Gastroesophageal sphincter (tissue), 4 donors: ENCODE results near the gene TRMT61A. TPM values are rescaled to one million over a fixed set of nuclear protein-coding genes. Genes with fewer than 3 reads are reported as not detected.

Source experiments
- ATAC-seq: fragments of 150-250 bp; one replicate; pipeline ENCODE4 v1.9.1; 2016; ENCODE audit warnings: mild to moderate bottlenecking, moderate library complexity
- H3K27ac ChIP-seq, 4 donors: fragments of 200-600 bp; sonication (generic) in 3 of 4; 1 replicate in 3 of 4; 2 replicates in 1 of 4; pipeline ENCODE4 v1.5.1; 2016 to 2019
- H3K27me3 ChIP-seq: fragments of 200-600 bp; sonication (generic); one replicate; pipeline ENCODE4 v1.5.1; 2019
- H3K36me3 ChIP-seq, 2 donors: fragments of 200-600 bp; sonication (generic); one replicate each; pipeline ENCODE4 v1.5.1; 2019; ENCODE audit warnings: control low read depth in 1 of 2
- H3K4me1 ChIP-seq, 3 donors: fragments of 200-600 bp; sonication (generic); 1 replicate in 2 of 3; 2 replicates in 1 of 3; pipeline ENCODE4 v1.5.1; 2016 to 2019; ENCODE audit warnings: control low read depth in 2 of 3
- H3K4me3 ChIP-seq, 2 donors: fragments of 200-600 bp; sonication (generic); one replicate each; pipeline ENCODE4 v1.5.1; 2019; ENCODE audit warnings: mild to moderate bottlenecking in 1 of 2, moderate library complexity in 1 of 2
- H3K9me3 ChIP-seq, 3 donors: fragments of 200-600 bp; sonication (generic); one replicate each; pipeline ENCODE4 v1.5.1; 2017 to 2019; ENCODE audit warnings: control low read depth in 2 of 3
- CTCF ChIP-seq, 4 experiments: fragments of 200-600 bp in 2 of 4; fragments of 450-650 bp in 2 of 4; sonication (generic) in 1 of 4; IDR thresholded peaks; one replicate each; pipeline ENCODE4 v1.5.1; 2017 to 2019; ENCODE audit warnings: antibody characterized with exemption in 4 of 4, mild to moderate bottlenecking in 2 of 4, moderate library complexity in 2 of 4
- EP300 ChIP-seq: sonication (generic); formaldehyde crosslinking; IDR thresholded peaks from one replicate; pipeline ENCODE4 v1.6.1; 2017; ENCODE audit warnings: antibody characterized with exemption, mild to moderate bottlenecking
- POLR2A ChIP-seq, 2 donors: fragments of 450-650 bp; IDR thresholded peaks; one replicate each; pipeline ENCODE4 v1.6.1; 2017; ENCODE audit warnings: antibody characterized with exemption in 2 of 2, mild to moderate bottlenecking in 2 of 2, moderate library complexity in 1 of 2
- POLR2AphosphoS5 ChIP-seq: sonication (generic); formaldehyde crosslinking; IDR thresholded peaks from one replicate; pipeline ENCODE4 v1.6.1; 2017; ENCODE audit warnings: antibody characterized with exemption
- WGBS, 2 donors: methylation state at CpG; one replicate each; pipeline ENCODE4 v1.1.5; 2018; ENCODE audit warnings: low coverage in 1 of 2; 5-methylcytosine and 5-hydroxymethylcytosine counted together
- total RNA-seq, 4 donors: library from RNA; depleted of rRNA; stranded (reverse); fragments of >200 nt; gene quantifications; one replicate each; pipeline ENCODE4 v1.1.0, GENCODE V29; 2016

The TRMT61A gene
- total RNA-seq, 4 donors from 2014 or later: 22.5 to 45.2 (median 30.9) TPM

- peak; percentile 66 for ATAC-seq
- peaks cover 0 to 14% of the 10 kb centered on the region in 2 donors for H3K36me3 ChIP-seq
- H3K27ac ChIP-seq: peak overlapping the region; percentile 97 to 99 (median 98)
- H3K4me3 ChIP-seq: peak overlapping the region; percentile 84 to 93
- H3K27me3 ChIP-seq: no peaks in the 10 kb centered on the region
- 0% methylated on average over 3 of the region's 77 CpGs; no CpG with 5 or more reads in 1 of the 2 donors for WGBS, 2 donors
- peaks cover 0 to 80% (median 37%) of the 10 kb centered on the region in 3 donors for H3K4me1 ChIP-seq
- H3K9me3 ChIP-seq: no peaks in the 10 kb centered on the region
- TF ChIP-seq POLR2A (IDR thresholded peaks at IDR 0.05) (peak; percentile 12 to 21), EP300 (no peak), CTCF (IDR thresholded peaks at IDR 0.05) (no peak)
Observed at GRCh38 chr14:103521438-103521950, 7.5 kb upstream of the TRMT61A start.

GRCh38 chr14:103521951-103522563, 6.9 kb upstream of the TRMT61A start:
- H3K4me1 ChIP-seq: peaks cover 0 to 84% (median 37%) of the 10 kb centered on the region in 3 donors

GRCh38 chr14:103522649-103523574, 6.1 kb upstream of the TRMT61A start, which contains the start of gene CKB:
Gene CKB, minus strand, starts transcription at chr14:103522830. Its CDS starts 337 bp downstream, at chr14:103522493.
- peak; percentile 63 for ATAC-seq
- 15 to 80% methylated on average over 1 to 3 of the region's 107 CpGs for WGBS, 2 donors
- H3K4me1 ChIP-seq: peaks cover 0 to 86% (median 41%) of the 10 kb centered on the region in 3 donors

More at GRCh38 chr14:103521951-103522563, 6.9 kb upstream of the TRMT61A start:
- H3K36me3 ChIP-seq: peaks cover 0 to 14% of the 10 kb centered on the region in 2 donors
- H3K9me3 ChIP-seq: no peaks in the 10 kb centered on the region
- H3K4me3 ChIP-seq: peak overlapping the region; percentile 84 to 93
- peak overlapping the region; percentile 97 to 99 (median 98) for H3K27ac ChIP-seq
- WGBS, 2 donors: no CpG with 5 or more reads among the region's 74 CpGs
- no peaks in the 10 kb centered on the region for H3K27me3 ChIP-seq
- TF ChIP-seq EP300: no peak
- TF ChIP-seq POLR2A (IDR thresholded peaks at IDR 0.05): no peak
- no peak for TF ChIP-seq CTCF (IDR thresholded peaks at IDR 0.05)
- TF ChIP-seq POLR2AphosphoS5: no peak
- no peak for ATAC-seq

GRCh38 chr14:103523575-103523954, 5.4 kb upstream of the TRMT61A start:
- ATAC-seq: no peak
- TF ChIP-seq POLR2A (IDR thresholded peaks at IDR 0.05): no peak
- TF ChIP-seq POLR2AphosphoS5: no peak
- TF ChIP-seq EP300: no peak
- no peak for TF ChIP-seq CTCF (IDR thresholded peaks at IDR 0.05)
- H3K4me3 ChIP-seq: no peak overlapping the region
- peaks cover 0 to 86% (median 42%) of the 10 kb centered on the region in 3 donors for H3K4me1 ChIP-seq
- H3K27ac ChIP-seq: peak overlapping the region in 3 of 4 donors; percentile 97 to 99 (median 99)
- WGBS, 2 donors: 30 to 56% methylated on average over 10 of the region's 10 CpGs
- no peaks in the 10 kb centered on the region for H3K9me3 ChIP-seq
- no peaks in the 10 kb centered on the region for H3K27me3 ChIP-seq
- peaks cover 0 to 14% of the 10 kb centered on the region in 2 donors for H3K36me3 ChIP-seq

More at GRCh38 chr14:103522649-103523574, 6.1 kb upstream of the TRMT61A start, which contains the start of gene CKB:
- Histone ChIP-seq H3K27ac (peak within 1 kb of the TSS; percentile 97 to 99 (median 98)), H3K4me3 (peak within 1 kb of the TSS; percentile 84 to 93), H3K9me3 (no peaks in the 10 kb centered on the region), H3K27me3 (no peaks in the 10 kb centered on the region), H3K36me3 (peaks cover 0 to 14% of the 10 kb centered on the region in 2 donors)
- TF ChIP-seq CTCF (IDR thresholded peaks at IDR 0.05) (peak in 1 of 4 experiments; percentile 11), POLR2A (IDR thresholded peaks at IDR 0.05) (peak; percentile 97 to 99), EP300 (no peak), POLR2AphosphoS5 (peak; percentile 91)
